Measurements from ENCODE around the gene ZNF581.

Gene ZNF581

DNA sequence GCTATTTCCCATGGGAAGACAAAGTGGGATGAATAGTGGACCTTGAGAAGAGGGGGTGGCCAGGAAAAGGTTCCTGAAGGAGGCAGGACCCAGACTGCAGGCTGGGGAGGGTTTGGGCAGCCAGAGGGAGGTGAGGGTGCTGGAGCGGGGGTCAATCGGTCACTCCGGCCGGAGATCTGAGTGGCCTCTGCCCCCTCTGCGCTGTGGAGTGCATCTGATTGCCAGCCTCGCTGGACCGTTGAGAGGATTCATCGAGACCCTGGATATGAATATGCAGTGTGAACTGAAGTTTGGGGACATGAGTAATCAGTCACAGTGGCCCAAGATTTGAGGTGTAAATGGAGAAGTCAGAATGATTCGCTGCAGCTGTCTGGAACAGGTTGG is 8.1 kb upstream of the ZNF581 start:
- no peak for DNase-seq

DNA sequence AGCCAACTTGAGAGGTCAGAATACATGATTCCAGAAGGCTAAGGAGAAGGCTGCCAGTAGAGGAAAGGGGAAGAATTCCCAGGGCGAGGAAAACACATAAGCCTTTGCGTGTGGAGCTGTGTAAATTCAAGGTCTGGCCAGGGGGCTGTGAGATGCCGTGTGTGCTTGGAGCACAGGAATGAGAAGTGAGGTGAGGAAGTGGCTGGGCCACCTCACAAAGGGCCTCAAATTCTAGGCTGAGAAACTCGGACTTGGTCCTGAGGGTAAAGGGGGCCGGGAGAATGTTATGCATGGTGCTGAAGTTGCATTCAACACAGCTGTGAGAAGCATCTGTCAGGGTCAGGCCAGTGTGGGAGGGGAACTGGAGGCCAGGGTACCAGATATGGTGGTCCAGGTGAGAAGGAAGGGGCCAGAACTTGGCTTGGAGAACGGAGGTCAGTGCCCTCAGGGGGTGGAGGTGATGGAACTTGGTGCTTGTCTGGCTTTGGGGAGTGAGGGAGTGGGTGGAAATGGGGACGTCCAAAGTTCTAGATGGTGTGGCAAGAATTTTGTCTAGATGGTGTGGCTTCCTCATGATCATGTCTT is 7.5 kb upstream of the ZNF581 start:
- no peak for DNase-seq

DNA sequence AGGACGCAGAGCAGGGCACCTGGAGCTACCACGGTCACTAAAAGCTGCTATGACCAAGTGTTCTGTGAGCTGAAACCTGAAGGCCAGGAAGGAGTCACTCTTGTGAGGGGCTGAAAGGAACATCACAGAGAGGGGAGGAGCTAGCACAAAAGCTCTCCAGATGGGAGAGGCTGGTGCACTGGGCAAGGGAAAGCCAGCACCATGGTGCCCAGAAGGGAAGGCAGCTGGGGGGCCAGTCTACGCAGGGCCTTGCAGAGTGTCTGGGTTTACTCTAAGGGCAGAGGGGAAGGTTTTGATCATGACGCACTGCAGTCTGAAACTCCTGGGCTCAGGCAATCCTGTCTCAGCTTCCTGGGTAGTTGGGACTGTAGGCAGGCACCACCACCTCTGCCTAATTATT is 6.7 kb upstream of the ZNF581 start:
- DNase-seq, result no peak

DNA sequence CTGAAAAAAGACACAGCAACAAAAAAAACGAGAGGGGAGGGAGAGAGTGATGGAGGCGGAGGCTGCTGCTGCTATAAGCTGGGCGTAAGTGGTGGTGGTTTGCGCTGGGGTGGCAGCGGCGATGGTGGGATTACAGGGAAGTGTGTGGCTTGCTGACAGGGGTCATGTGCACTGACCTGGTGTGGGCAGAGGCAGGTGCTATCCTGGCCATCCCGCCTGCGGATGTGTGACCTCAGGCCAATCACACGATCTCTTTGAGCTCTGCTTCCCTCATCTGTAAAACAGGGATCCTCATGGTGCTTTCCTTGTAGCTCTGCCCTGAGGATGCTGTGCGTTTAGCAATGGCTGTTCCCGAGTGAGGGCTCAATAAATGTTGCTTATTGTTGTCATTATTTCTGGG is 5.9 kb upstream of the ZNF581 start:
- no peak for DNase-seq

DNA sequence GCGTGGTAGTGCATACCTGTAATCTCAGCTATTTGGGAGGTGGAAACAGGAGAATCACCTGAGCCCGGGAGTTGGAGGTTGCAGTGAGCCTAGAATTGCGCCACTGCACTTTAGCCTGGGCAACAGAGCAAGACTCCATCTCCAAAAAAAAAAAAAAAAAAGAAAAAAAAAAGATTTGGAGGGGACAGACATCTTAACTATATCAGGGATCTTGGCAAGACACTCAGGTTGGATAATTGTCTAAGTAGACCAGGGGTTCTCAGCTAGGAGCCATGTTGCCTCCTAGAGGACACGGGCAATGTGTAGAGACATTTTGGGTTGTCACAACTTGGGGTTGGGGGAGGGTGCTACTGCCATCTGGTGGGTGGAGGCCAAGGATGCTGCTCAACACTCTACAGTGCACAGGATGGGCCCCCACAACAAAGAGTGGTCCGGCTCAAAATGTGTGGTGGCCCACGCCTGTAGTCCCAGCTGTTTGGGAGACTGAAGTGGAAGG is 4.5 kb upstream of the ZNF581 start:
- peak; percentile 76 for DNase-seq

DNA sequence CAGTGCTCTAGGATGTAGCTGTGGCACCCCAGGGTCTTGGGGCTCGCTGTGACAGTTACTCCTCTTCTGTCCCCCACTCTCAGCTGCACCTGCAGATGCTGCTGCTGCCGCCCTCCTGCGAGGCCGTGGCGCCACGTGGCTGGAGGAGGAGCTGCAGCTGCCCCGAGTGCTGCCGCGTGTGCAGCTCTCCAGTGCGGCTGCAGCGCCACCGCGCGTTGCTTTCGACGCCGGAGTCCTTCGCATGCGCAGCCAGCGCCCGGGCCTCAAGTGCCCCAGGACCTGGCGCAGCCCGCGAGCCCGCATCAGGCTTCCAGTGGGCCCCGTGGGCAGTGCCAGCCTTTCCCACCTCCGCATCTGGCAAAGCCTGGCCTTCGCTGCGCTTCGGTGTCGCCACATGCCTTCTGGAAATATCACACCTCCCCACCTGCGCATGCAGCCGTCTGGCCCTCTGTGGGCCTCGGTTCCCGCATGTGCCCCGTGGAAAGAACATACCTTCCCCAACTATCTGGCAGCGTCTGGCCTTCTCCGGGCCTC is 3.3 kb upstream of the ZNF581 start:
- peak; percentile 84 for DNase-seq

DNA sequence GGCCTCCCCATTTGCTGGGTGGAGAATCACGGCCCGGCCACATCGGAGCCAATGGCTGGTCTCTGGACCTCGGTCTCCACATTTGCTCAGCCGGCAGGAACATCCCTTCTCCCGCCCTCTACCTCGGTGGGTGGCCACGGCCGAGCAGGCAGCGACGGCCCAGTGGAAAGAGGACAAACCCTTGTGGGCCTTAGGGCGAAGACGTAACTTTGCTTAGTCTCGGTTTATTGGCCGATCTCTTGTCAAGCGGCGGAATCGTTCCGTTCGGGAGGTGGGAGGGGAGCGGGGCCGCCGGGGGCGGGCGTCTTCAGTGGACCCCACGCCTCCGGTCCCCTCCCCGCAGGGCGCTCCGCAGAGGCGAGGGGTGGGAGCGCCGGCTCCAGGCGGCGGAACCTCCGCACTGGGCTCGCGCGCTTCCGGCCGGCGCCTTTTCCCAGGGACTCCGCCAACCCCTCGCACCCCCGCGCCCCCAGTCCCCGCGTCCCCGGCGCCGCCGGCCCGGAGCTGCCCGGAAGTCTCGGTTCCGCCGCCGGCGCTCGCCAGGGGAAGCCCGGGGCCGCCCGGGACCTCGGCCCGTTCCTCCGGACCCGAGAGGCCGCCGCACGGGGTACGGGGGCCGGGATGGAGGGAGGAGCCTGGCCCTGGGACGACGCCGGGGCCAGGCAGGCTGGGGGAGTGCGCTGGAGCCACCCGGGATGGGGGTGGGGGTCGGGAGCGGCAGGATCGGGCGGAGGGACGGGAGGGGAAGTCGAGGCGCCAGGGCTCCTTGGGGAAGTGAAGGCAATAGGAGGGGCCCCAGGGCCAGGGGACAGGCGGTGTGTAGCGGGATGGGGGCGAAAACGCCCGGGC is 2.6 kb upstream of the ZNF581 start, which contains the start of gene ZNF580:
Gene ZNF580, plus strand, starts transcription at position 426 of the 849 bp plus-strand sequence. CDS start 1,507 bp downstream, outside the sequence.
- peak; percentile 80 for DNase-seq

DNA sequence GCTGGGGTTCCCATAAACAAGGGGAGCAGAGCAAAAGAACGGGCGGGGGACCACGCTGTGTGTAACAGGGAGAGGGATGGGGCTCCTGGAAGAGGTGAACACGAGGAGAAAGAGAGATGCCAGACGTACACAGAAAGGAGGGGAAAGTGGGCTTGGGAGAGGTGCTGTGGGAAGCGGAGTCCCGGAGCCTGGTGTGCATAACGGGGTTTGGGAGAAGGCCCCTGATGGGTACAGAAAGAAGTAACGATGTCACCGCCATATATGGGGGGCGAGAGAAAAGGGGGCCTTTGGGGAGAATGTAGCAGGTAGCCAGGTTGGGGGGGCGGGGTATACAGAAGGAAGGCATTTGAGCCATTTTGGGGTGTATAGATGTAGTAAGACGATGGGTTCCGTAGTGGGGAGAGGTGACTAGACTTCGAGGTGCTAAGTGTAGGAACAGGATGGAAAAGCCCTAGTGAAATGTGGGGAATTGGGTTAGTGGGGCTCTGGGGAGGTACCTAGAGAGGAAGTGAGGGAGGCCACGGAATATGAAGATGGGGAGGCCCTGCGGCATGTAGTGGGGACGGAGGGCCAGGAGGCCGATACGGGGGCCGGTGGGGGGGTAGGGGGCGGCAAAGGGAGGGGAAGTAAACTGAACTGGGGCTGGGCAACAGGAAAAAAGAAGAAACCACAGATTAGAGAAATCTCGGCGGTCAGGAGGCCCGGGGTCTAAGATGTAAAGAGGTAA is 1.9 kb upstream of the ZNF581 start:
- peak; percentile 53 for DNase-seq

DNA sequence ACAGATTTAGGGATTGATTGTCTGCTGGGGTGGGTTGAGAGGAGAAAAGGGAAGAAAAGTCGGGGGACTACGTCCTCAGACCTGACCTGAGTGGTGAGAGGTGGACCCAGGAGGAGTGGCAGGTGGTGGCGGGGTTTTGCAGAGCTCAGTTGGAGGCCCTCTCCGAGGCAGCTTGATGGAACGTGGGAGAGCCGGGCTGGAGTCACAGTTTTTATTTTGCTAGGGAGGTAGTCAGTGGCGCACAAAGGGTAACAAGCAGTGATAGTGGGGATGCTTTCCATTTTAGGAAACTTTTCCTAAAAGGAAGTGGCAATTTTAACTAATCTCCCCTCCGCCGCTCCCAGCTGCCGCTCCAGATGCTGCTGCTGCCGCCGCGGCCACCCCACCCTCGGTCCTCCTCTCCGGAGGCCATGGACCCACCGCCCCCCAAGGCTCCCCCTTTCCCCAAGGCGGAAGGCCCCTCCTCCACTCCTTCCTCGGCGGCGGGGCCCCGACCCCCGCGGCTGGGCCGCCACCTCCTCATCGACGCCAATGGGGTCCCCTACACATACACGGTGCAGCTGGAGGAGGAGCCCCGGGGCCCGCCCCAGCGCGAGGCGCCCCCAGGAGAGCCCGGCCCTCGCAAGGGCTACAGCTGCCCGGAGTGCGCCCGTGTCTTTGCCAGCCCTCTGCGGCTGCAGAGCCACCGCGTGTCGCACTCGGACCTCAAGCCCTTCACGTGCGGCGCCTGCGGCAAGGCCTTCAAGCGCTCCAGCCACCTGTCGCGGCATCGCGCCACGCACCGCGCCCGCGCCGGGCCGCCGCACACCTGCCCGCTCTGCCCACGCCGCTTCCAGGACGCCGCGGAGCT is 1.1 kb upstream of the ZNF581 start:
- DNase-seq, result peak; percentile 53

DNA sequence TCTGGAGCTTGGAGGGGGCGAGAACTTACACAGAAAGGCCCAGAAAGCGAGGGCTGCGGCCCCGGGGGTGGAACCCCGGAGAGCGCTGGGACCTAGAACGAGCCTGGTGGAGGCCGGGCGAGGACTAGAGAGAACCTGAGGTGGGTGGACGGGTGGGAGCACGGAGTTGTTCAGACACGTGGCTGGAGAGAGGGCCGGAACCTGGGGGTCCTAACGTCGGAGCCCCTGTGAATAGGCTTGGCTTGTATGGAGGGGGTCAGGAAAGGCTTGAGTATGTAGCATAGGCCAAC is 383 bp downstream of the ZNF581 start:
- DNase-seq, result no peak

DNA sequence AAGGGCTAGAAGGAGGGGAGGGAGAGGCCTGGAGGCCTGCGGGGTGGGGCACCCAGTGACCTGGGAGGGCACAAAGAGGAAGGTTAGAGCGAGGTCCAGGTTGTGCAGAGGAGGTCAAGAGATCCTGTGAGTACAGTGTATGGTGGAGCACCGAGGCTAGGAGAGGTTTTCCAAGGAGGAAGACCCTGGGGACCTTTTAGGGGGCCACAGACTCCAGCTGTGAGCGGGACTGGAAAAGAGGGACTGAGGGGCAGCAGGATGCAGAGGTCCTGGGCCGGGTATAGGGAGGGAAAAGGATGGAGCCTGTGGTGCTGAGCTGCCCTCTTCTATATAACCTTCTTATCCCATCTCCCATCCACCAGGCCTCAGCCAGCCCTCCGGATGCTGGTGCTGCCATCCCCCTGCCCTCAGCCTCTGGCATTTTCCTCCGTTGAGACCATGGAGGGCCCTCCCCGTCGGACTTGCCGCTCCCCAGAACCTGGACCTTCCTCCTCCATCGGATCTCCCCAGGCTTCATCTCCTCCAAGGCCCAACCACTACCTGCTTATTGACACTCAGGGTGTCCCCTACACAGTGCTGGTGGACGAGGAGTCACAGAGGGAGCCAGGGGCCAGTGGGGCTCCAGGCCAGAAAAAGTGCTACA is 863 bp downstream of the ZNF581 start:
- DNase-seq, result no peak

DNA sequence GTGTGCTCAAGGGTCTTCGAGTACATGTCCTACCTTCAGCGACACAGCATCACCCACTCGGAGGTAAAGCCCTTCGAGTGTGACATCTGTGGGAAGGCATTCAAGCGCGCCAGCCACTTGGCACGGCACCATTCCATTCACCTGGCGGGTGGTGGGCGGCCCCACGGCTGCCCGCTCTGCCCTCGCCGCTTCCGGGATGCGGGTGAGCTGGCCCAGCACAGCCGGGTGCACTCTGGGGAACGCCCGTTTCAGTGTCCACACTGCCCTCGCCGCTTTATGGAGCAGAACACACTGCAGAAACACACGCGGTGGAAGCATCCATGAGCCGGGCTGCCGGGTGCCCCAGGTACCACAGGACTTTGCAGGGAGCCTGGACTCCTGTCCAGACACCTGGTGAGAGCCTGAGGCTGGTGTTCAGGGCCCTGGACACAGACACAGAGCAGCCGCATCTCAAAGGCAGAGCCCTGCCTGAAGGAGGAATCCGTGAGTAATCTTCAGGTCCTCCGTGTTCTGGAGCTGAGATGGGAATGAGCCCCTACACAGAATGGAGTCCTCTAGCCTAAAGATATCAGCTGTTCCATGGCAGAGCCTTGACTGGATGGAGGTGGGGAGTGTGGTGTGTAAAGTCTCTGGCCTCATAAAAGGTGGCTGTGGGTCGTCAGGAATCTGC is 1.5 kb downstream of the ZNF581 start:
- DNase-seq, result no peak

DNA sequence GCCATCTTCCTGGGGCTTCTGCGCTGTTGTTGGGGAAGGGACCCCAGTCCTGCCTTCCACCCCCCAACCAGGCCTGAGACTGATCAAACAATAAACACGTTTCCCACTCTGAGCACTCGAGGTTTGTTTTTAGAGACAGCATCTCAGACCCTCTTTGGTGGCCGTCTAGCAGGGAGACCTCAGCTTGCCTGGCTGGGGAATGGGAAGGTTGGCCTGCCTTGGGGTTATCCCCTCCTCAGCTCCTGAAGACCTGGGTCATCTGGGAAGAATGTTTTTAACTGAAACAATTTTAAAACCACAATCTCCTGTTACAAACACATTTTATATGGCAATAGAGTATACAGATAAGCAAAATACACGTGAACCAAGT is 2.0 kb downstream of the ZNF581 start:
- DNase-seq, result no peak

DNA sequence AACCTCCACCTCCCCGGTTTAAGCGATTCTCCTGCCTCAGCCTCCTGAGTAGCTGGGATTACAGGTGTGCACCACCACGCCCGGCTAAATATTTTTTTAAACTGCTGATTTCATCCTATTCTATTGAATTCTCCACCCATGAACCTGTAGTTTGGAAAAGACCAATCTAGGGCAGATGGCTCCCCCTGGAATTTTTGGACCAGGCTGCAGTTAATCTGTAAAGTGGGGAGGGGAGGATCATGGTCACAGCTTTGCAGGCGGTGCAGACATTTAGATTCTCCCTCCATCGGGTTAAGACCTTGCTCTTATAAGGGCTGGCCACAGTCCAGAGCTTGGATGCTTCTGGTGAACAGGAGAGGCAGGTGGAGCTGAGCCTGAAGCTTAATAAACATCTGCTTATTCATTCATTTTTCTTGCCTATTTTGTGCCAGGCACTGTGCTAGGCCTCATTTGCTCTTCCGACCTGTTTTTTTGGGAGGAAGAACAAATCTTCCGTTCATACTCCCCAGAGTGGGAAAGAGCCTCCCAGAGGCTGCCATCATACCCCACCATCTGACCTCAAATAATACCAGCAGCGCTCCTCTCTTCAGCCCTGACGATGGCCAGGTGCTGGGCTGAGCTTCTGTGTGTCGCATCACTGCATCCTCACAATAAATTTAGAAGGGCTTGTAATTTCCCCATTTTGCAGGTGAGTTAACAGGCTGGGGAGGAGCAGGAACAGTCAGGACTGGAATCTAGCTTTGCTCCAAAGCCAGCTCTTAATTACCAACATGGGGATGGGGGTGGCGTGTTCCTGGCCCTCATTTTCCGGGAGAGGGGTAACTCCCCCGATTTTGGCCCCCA is 3.7 kb downstream of the ZNF581 start:
- DNase-seq, result no peak

DNA sequence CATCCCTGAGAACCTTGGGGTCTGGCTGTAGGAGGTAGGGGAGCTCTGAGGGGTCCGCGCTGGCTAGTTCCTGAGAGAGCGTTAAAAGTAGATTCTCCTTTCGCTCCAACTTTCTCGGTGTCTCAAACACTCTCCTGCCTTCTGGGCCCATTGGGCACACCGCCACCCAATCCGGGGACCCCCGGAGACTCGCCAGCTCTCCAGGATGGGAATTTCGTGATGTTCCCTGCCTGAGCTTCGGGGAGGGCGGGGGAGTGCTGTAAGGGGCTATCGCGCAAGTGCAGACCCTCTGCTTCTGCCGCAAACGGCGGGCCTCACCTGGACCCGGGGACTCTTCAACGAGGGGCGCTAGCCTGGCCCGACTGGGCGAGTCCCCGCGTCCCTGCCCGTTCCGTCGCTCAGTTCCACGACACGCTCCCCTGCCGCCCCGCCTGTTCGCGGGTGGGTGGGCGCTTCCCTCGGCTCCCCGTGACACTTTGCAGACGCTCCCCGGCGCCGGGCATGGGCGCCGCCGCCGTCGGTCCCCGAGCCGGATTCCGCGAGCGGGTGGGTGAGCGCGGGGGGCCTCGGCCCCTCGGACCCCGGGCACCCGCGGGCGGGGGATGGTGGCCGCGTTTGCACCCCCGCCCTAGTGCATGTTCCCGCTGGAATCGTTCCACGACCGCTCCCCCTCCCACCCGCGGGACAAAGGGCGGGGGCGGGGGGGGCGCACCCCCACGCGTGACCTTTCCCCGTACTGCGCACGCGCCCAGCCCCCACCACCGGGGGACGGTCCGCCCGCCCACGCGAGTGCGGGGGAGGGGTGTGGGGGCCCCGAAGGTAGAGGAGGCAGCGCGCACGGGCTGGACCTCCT is 4.5 kb downstream of the ZNF581 start, which contains the start of gene CCDC106:
Gene CCDC106, plus strand, starts transcription at position 481 of the 853 bp plus-strand sequence. CDS start 835 bp downstream, outside the sequence.
- no peak for DNase-seq

DNA sequence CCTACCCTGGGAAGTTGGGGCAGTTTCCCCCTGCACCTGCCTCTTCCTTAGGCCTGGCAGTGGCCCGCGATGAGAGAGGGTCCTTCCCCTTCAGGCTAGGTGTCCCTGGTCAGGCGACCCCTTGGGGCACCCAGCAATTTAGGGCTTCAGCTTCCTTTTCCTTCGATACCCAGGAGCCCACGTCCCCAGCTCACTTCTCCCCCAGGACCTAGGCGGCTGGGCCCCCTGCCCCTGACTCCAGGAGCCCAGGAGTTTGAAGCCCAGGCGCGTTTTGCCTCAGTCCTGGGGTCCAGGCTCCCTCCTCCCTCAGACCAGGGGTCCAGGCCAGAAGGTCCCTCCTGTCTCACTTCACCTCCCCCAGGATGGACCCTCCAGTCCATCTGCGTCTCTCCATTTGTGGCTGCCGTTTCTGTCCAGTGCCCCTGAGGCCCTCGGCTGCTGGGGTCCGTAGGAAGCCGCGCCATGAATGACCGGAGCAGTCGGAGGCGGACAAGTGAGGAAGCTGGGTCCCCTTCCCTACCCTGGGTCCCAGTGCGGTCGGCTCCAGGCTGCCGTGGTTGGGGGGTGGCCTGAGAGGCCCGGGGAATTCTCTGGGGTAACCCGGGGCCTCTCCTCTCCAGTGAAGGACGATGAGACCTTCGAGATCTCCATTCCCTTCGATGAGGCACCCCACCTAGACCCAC is 5.3 kb downstream of the ZNF581 start:
- DNase-seq, result no peak

DNA sequence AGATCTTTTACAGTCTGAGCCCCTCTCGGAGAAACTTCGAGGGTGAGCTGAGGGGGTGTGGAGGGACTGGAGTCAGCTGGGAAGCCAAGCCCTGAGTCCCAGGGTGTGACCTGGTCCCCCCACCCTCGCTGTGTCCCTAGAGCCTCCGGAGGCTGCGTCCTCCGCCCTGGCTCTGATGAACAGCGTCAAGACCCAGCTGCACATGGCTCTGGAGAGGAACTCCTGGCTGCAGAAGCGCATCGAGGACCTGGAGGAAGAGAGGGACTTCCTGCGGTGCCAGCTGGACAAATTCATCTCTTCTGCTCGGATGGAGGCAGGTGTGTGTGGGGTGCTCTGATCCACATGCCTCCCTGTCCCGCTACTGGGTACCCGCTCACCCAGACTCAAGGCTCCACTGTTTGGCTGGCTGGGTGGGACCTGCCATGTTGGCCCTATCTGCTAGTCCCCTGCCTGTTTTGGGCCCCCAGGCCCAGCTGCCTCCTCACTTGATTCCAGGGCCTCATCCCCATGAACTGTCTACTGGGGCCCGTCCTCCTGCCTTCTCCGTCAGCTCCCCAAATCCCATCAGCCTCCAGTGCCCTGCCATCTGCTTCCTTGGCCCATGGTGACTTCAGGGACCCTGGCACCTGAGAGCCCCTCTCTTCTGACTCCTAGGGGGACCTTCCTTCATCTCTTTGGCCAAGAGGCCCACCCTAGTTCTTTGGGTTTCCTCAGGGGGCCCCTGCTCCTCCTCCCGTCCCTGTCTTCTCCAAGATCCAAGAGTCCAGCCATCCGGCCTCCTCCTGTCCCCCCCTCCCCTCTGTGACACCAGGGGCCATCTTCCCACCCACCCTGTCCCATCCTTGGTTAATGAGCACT is 6.0 kb downstream of the ZNF581 start:
- no peak for DNase-seq

DNA sequence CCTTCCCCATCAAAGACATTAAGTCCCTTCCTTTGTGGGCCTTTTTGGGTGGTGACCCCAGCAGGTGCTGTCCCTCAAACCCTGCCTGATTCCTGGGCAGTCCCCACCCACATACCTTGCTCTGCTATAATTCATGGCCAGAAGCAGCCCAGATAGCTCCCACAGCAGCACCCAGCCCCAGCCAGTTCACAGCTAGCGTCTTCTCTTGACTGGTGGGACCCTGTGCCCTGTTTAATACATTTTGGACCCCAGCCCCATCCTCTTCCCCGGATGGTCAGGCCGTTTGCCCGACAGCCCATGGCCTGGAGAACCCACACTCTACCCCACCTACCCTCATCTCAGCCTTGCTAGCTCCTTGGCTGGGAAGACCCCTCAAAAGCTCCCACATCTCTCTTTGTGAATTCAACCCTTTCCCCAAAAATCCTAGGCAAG is 6.7 kb downstream of the ZNF581 start:
- no peak for DNase-seq
